ENCODE data around the gene YY1. TPM values are rescaled to one million over a fixed set of nuclear protein-coding genes. Genes with fewer than 3 reads are reported as not detected.
A peak's percentile ranks its signal among the peaks of the same experiment; 100 is the strongest.

Gene YY1
- total and polyA plus RNA-seq, 2 experiments from 2014 or later = 88.2 to 128 TPM

DNA sequence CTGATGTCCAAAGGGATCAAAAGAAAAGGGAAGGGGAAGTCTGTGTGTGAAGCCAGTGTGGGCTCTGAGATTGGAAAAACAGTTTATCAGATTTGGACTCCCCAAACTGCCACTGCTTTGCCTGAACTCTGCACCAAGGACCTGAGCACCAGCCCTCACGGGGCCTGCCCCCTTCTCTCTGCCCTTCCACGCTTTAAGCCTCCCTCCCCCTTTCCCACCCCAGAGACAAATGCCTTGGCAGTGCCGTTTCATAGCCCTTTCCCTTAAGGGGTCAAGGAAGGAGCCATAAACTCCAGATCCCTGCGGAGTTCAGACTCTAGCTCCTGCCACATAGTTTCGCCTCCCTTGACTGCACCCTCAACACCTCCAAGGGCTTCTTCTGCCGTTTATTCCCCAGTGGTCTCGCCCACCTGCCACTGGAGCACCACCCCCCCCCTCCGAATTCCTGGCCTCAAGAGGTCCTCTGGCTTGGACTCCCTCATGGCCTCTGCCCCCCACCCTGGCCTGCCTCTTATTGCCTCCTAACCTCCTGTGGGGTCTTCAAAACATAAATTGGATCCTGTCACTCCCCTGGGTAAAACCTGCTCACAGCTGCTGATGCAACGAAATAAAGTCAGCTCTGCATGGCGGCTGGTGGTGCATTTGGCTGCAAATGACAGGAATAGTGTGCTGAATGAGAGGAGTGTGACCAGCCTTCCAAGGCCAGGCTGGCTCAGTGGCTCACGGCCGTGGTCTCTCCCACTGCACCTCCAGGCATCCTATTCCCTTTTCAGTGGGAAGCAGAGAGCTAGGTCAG lies 48.5 kb downstream of the YY1 start:
- no peak overlapping the region for H3K27ac Mint-ChIP-seq
- no peak for ATAC-seq

More for the DNA sequence above, 48.5 kb downstream of the YY1 start:
- DNase-seq (ENCODE audit: low spot score) = no peak
- Histone ChIP-seq H3K79me2 (replicated peaks; ENCODE audit: insufficient read depth) (0 out of 2 replicates have a peak, but pooled peaks cover 6% of the 10 kb centered on the region), H3K27ac (ENCODE audit: low read depth) (peak overlapping the region; percentile 39; the same call in 1 of the 2 replicates), H2AFZ (no peak overlapping the region), H3K36me3 (ENCODE audit: insufficient read depth) (no peaks in the 10 kb centered on the region; the same call in 1 of the 2 replicates), H3F3A (replicated peaks; ENCODE audit: low read depth) (peaks cover 28% of the 10 kb centered on the region; the same call in 1 of the 2 replicates), H3K4me2 (no peak overlapping the region), H3K9me2 (ENCODE audit: insufficient read depth) (no peaks in the 10 kb centered on the region), H4K20me1 (replicated peaks; ENCODE audit: insufficient read depth) (peaks cover 20% of the 10 kb centered on the region), H3K4me3 (no peak overlapping the region), H3K4me1 (ENCODE audit: insufficient read depth) (peaks cover 13% of the 10 kb centered on the region), H3K27me3 (ENCODE audit: insufficient read depth) (no peaks in the 10 kb centered on the region)
- no peaks in the 10 kb centered on the region for H3K9me3 Mint-ChIP-seq
- peaks cover 23% of the 10 kb centered on the region; the same call in 2 of the 3 replicates for H3K36me3 Mint-ChIP-seq (ENCODE audit: low read depth)
- peaks cover 46% of the 10 kb centered on the region for H3K4me1 Mint-ChIP-seq
- TF ChIP-seq ZNF331 (CRISPR knock-in tag; IDR thresholded peaks at IDR 0.05; ENCODE audit: low read depth) (no peak), STAT1 (IDR thresholded peaks at IDR 0.05; ENCODE audit: unreplicated experiment) (no peak), ZNF114 (CRISPR knock-in tag; IDR thresholded peaks at IDR 0.05) (no peak), JUNB (IDR thresholded peaks at IDR 0.05; ENCODE audit: unreplicated experiment) (no peak), EZH2phosphoT487 (IDR thresholded peaks at IDR 0.05; ENCODE audit: unreplicated experiment) (no peak), NANOG (IDR thresholded peaks at IDR 0.05; ENCODE audit: borderline replicate concordance) (no peak), CREB1 (CRISPR knock-in tag; IDR thresholded peaks at IDR 0.05; ENCODE audit: low read depth) (no peak), EZH2 (IDR thresholded peaks at IDR 0.05; ENCODE audit: low read depth, unreplicated experiment) (no peak), POLR2AphosphoS5 (IDR thresholded peaks at IDR 0.05; ENCODE audit: low read depth) (no peak)
- TF ChIP-seq, protein P1, sequence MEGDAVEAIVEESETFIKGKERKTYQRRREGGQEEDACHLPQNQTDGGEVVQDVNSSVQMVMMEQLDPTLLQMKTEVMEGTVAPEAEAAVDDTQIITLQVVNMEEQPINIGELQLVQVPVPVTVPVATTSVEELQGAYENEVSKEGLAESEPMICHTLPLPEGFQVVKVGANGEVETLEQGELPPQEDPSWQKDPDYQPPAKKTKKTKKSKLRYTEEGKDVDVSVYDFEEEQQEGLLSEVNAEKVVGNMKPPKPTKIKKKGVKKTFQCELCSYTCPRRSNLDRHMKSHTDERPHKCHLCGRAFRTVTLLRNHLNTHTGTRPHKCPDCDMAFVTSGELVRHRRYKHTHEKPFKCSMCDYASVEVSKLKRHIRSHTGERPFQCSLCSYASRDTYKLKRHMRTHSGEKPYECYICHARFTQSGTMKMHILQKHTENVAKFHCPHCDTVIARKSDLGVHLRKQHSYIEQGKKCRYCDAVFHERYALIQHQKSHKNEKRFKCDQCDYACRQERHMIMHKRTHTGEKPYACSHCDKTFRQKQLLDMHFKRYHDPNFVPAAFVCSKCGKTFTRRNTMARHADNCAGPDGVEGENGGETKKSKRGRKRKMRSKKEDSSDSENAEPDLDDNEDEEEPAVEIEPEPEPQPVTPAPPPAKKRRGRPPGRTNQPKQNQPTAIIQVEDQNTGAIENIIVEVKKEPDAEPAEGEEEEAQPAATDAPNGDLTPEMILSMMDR (conservative IDR thresholded peaks at IDR 0.05; ENCODE audit: low read depth in 2 of 2) = no peak
- TF ChIP-seq, protein P2, sequence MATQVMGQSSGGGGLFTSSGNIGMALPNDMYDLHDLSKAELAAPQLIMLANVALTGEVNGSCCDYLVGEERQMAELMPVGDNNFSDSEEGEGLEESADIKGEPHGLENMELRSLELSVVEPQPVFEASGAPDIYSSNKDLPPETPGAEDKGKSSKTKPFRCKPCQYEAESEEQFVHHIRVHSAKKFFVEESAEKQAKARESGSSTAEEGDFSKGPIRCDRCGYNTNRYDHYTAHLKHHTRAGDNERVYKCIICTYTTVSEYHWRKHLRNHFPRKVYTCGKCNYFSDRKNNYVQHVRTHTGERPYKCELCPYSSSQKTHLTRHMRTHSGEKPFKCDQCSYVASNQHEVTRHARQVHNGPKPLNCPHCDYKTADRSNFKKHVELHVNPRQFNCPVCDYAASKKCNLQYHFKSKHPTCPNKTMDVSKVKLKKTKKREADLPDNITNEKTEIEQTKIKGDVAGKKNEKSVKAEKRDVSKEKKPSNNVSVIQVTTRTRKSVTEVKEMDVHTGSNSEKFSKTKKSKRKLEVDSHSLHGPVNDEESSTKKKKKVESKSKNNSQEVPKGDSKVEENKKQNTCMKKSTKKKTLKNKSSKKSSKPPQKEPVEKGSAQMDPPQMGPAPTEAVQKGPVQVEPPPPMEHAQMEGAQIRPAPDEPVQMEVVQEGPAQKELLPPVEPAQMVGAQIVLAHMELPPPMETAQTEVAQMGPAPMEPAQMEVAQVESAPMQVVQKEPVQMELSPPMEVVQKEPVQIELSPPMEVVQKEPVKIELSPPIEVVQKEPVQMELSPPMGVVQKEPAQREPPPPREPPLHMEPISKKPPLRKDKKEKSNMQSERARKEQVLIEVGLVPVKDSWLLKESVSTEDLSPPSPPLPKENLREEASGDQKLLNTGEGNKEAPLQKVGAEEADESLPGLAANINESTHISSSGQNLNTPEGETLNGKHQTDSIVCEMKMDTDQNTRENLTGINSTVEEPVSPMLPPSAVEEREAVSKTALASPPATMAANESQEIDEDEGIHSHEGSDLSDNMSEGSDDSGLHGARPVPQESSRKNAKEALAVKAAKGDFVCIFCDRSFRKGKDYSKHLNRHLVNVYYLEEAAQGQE (IDR thresholded peaks at IDR 0.05; ENCODE audit: unreplicated experiment) = no peak
- TF ChIP-seq, protein P3, sequence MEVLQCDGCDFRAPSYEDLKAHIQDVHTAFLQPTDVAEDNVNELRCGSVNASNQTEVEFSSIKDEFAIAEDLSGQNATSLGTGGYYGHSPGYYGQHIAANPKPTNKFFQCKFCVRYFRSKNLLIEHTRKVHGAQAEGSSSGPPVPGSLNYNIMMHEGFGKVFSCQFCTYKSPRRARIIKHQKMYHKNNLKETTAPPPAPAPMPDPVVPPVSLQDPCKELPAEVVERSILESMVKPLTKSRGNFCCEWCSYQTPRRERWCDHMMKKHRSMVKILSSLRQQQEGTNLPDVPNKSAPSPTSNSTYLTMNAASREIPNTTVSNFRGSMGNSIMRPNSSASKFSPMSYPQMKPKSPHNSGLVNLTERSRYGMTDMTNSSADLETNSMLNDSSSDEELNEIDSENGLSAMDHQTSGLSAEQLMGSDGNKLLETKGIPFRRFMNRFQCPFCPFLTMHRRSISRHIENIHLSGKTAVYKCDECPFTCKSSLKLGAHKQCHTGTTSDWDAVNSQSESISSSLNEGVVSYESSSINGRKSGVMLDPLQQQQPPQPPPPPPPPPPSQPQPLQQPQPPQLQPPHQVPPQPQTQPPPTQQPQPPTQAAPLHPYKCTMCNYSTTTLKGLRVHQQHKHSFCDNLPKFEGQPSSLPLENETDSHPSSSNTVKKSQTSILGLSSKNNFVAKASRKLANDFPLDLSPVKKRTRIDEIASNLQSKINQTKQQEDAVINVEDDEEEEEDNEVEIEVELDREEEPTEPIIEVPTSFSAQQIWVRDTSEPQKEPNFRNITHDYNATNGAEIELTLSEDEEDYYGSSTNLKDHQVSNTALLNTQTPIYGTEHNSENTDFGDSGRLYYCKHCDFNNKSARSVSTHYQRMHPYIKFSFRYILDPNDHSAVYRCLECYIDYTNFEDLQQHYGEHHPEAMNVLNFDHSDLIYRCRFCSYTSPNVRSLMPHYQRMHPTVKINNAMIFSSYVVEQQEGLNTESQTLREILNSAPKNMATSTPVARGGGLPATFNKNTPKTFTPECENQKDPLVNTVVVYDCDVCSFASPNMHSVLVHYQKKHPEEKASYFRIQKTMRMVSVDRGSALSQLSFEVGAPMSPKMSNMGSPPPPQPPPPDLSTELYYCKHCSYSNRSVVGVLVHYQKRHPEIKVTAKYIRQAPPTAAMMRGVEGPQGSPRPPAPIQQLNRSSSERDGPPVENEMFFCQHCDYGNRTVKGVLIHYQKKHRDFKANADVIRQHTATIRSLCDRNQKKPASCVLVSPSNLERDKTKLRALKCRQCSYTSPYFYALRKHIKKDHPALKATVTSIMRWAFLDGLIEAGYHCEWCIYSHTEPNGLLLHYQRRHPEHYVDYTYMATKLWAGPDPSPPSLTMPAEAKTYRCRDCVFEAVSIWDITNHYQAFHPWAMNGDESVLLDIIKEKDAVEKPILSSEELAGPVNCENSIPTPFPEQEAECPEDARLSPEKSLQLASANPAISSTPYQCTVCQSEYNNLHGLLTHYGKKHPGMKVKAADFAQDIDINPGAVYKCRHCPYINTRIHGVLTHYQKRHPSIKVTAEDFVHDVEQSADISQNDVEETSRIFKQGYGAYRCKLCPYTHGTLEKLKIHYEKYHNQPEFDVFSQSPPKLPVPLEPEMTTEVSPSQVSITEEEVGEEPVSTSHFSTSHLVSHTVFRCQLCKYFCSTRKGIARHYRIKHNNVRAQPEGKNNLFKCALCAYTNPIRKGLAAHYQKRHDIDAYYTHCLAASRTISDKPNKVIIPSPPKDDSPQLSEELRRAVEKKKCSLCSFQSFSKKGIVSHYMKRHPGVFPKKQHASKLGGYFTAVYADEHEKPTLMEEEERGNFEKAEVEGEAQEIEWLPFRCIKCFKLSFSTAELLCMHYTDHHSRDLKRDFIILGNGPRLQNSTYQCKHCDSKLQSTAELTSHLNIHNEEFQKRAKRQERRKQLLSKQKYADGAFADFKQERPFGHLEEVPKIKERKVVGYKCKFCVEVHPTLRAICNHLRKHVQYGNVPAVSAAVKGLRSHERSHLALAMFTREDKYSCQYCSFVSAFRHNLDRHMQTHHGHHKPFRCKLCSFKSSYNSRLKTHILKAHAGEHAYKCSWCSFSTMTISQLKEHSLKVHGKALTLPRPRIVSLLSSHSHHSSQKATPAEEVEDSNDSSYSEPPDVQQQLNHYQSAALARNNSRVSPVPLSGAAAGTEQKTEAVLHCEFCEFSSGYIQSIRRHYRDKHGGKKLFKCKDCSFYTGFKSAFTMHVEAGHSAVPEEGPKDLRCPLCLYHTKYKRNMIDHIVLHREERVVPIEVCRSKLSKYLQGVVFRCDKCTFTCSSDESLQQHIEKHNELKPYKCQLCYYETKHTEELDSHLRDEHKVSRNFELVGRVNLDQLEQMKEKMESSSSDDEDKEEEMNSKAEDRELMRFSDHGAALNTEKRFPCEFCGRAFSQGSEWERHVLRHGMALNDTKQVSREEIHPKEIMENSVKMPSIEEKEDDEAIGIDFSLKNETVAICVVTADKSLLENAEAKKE (CRISPR knock-in tag; IDR thresholded peaks at IDR 0.05) = no peak
- TF ChIP-seq, protein P4, sequence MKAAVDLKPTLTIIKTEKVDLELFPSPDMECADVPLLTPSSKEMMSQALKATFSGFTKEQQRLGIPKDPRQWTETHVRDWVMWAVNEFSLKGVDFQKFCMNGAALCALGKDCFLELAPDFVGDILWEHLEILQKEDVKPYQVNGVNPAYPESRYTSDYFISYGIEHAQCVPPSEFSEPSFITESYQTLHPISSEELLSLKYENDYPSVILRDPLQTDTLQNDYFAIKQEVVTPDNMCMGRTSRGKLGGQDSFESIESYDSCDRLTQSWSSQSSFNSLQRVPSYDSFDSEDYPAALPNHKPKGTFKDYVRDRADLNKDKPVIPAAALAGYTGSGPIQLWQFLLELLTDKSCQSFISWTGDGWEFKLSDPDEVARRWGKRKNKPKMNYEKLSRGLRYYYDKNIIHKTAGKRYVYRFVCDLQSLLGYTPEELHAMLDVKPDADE (IDR thresholded peaks at IDR 0.05) = no peak
- peaks cover 18% of the 10 kb centered on the region for H3K27me3 Mint-ChIP-seq (ENCODE audit: insufficient read depth, low read depth, poor library complexity)
- H3K4me3 Mint-ChIP-seq = no peak overlapping the region
